Stomach smooth muscle (tissue), 2 donors: Measurements from ENCODE around the gene SLCO3A1.

ENCODE experiments used
- H3K27ac ChIP-seq: one replicate; pipeline ENCODE4 v1.7.0; 2013; ENCODE audit warnings: mild to moderate bottlenecking, low read length, inconsistent platforms
- H3K27me3 ChIP-seq, 2 donors: one replicate each; pipeline ENCODE4 v1.7.0; 2013; ENCODE audit warnings: low read length in 2 of 2; ENCODE audit not compliant: insufficient read depth in 2 of 2, control insufficient read depth in 1 of 2
- H3K36me3 ChIP-seq, 2 donors: one replicate each; pipeline ENCODE4 v1.7.0; 2013; ENCODE audit warnings: low read length in 2 of 2; ENCODE audit not compliant: control insufficient read depth in 2 of 2, insufficient read depth in 2 of 2
- H3K4me1 ChIP-seq: one replicate; pipeline ENCODE4 v1.7.0; 2013; ENCODE audit warnings: low read length; ENCODE audit not compliant: control insufficient read depth, insufficient read depth
- H3K4me3 ChIP-seq, 2 donors: one replicate each; pipeline ENCODE4 v1.7.0; 2013; ENCODE audit warnings: low read length in 2 of 2
- H3K9ac ChIP-seq, 2 donors: one replicate each; pipeline ENCODE4 v1.7.0; 2013; ENCODE audit warnings: low read length in 2 of 2, mild to moderate bottlenecking in 1 of 2
- H3K9me3 ChIP-seq, 2 donors: one replicate each; pipeline ENCODE4 v1.7.0; 2013; ENCODE audit warnings: low read length in 2 of 2; ENCODE audit not compliant: control insufficient read depth in 2 of 2
- donor health status: healthy.
- donor health status: Pancreatic carcinoma.

The SLCO3A1 gene

GRCh38 chr15:92143765-92144164 lies 290.3 kb downstream of the SLCO3A1 start:
- no peak overlapping the region for H3K9ac ChIP-seq
- no peaks in the 10 kb centered on the region for H3K27me3 ChIP-seq
- no peak overlapping the region for H3K27ac ChIP-seq
- H3K4me1 ChIP-seq: no peaks in the 10 kb centered on the region
- peaks cover 0 to 8% of the 10 kb centered on the region in 2 donors for H3K36me3 ChIP-seq
- no peak overlapping the region for H3K4me3 ChIP-seq
- no peaks in the 10 kb centered on the region for H3K9me3 ChIP-seq

- Histone ChIP-seq H3K27me3 (no peaks in the 10 kb centered on the region), H3K9ac (no peak overlapping the region), H3K4me1 (no peaks in the 10 kb centered on the region), H3K9me3 (no peaks in the 10 kb centered on the region), H3K4me3 (no peak overlapping the region), H3K36me3 (peaks cover 0 to 12% of the 10 kb centered on the region in 2 donors), H3K27ac (no peak overlapping the region)
These were observed 293.1 kb downstream of the SLCO3A1 start for GRCh38 chr15:92146511-92147150.

DNA sequence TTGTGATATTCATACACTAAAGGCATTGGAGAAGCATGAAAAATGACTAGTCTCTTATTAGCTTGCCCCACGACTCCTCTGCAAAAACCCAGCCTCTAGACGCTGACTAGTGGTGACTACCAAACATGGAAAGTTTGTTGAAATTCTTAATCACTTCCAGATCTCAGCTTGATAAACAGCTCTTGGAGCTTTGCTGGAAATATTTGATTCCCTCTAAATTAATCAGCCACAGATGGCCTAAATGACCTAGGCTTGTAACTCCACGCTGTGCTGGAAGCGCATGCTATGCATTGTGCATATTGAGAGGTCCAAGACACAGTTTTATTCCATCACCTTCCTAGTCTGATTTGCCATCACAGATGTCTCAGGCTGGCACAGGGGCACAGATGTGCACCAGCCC lies 295.5 kb downstream of the SLCO3A1 start:
- Histone ChIP-seq H3K9me3 (no peaks in the 10 kb centered on the region), H3K36me3 (peaks cover 0 to 12% of the 10 kb centered on the region in 2 donors), H3K4me3 (no peak overlapping the region), H3K9ac (no peak overlapping the region), H3K27ac (no peak overlapping the region), H3K4me1 (no peaks in the 10 kb centered on the region), H3K27me3 (no peaks in the 10 kb centered on the region)

DNA sequence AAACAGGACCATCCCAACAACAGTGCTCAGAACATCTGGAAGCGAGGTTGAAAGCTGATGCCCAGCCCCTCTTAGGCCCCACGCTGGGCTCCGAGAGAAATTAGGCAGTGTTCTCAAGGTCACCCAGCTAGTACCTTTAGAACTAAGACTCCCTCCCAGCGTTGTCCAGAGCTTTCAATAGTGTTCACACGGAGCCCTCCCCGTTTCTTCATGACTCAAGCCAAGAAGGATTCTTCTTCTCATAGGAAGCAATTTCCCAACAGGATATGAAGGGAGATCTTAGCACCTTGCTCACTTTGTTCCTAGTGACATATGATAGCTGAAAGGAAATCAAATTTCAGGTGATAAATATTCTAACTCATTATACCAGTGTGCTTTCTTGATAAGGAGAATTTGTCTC lies 296.0 kb downstream of the SLCO3A1 start:
- no peak overlapping the region for H3K27ac ChIP-seq
- no peak overlapping the region for H3K4me3 ChIP-seq
- H3K36me3 ChIP-seq: peaks cover 0 to 12% of the 10 kb centered on the region in 2 donors
- no peaks in the 10 kb centered on the region for H3K9me3 ChIP-seq
- no peak overlapping the region for H3K9ac ChIP-seq
- no peaks in the 10 kb centered on the region for H3K27me3 ChIP-seq
- no peaks in the 10 kb centered on the region for H3K4me1 ChIP-seq

GRCh38 chr15:92151168-92151567 lies 297.7 kb downstream of the SLCO3A1 start:
- Histone ChIP-seq H3K27me3 (no peaks in the 10 kb centered on the region), H3K4me1 (no peaks in the 10 kb centered on the region), H3K4me3 (no peak overlapping the region), H3K9ac (no peak overlapping the region), H3K36me3 (peaks cover 0 to 14% of the 10 kb centered on the region in 2 donors), H3K9me3 (no peaks in the 10 kb centered on the region), H3K27ac (no peak overlapping the region)

GRCh38 chr15:92151741-92152140 lies 298.2 kb downstream of the SLCO3A1 start:
- no peak overlapping the region for H3K4me3 ChIP-seq
- no peak overlapping the region for H3K9ac ChIP-seq
- H3K9me3 ChIP-seq: no peaks in the 10 kb centered on the region

GRCh38 chr15:92152983-92153382 lies 299.5 kb downstream of the SLCO3A1 start:
- Histone ChIP-seq H3K27ac (no peak overlapping the region), H3K27me3 (no peaks in the 10 kb centered on the region), H3K9me3 (no peaks in the 10 kb centered on the region), H3K4me3 (no peak overlapping the region), H3K4me1 (no peaks in the 10 kb centered on the region), H3K9ac (no peak overlapping the region), H3K36me3 (peaks cover 0 to 6% of the 10 kb centered on the region in 2 donors)

More at GRCh38 chr15:92151741-92152140, 298.2 kb downstream of the SLCO3A1 start:
- no peaks in the 10 kb centered on the region for H3K27me3 ChIP-seq
- H3K27ac ChIP-seq: no peak overlapping the region
- H3K36me3 ChIP-seq: peaks cover 0 to 14% of the 10 kb centered on the region in 2 donors
- H3K4me1 ChIP-seq: no peaks in the 10 kb centered on the region

- no peaks in the 10 kb centered on the region for H3K4me1 ChIP-seq
- no peaks in the 10 kb centered on the region for H3K27me3 ChIP-seq
- no peak overlapping the region for H3K9ac ChIP-seq
- H3K36me3 ChIP-seq: peaks cover 0 to 6% of the 10 kb centered on the region in 2 donors
- no peak overlapping the region for H3K4me3 ChIP-seq
- no peak overlapping the region for H3K27ac ChIP-seq
- H3K9me3 ChIP-seq: no peaks in the 10 kb centered on the region
These were observed 300.1 kb downstream of the SLCO3A1 start for GRCh38 chr15:92153620-92154019.

GRCh38 chr15:92155934-92156333 lies 302.4 kb downstream of the SLCO3A1 start:
- Histone ChIP-seq H3K36me3 (peaks cover 0 to 2% of the 10 kb centered on the region in 2 donors), H3K9me3 (no peaks in the 10 kb centered on the region), H3K27me3 (no peaks in the 10 kb centered on the region), H3K4me3 (no peak overlapping the region), H3K4me1 (no peaks in the 10 kb centered on the region), H3K9ac (no peak overlapping the region), H3K27ac (no peak overlapping the region)

GRCh38 chr15:92157666-92158298 lies 304.3 kb downstream of the SLCO3A1 start:
- no peak overlapping the region for H3K9ac ChIP-seq
- H3K4me1 ChIP-seq: no peaks in the 10 kb centered on the region
- no peak overlapping the region for H3K4me3 ChIP-seq
- H3K27ac ChIP-seq: no peak overlapping the region
- no peaks in the 10 kb centered on the region for H3K9me3 ChIP-seq
- no peaks in the 10 kb centered on the region for H3K27me3 ChIP-seq
- peaks cover 0 to 5% of the 10 kb centered on the region in 2 donors for H3K36me3 ChIP-seq

DNA sequence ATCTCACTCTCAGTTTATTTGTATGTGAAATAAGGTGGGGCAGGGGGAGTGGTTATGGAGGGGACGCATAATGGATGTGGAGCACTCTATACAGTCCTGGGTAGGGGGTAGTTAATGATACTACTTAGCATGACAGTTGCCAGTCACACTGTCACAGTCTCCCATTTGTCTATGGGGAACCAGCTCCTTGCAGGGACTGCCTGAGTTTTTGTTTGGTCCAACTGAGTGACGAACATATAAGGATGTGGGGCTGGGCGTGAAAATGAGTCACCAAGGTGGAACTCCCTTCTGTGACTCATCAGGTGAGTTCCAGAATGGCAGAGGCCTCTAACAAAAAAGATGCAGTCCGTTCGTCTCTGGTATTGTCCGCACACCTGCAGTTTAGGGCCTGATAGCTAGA lies 304.9 kb downstream of the SLCO3A1 start:
- H3K4me1 ChIP-seq: no peaks in the 10 kb centered on the region
- no peak overlapping the region for H3K4me3 ChIP-seq
- H3K9me3 ChIP-seq: no peaks in the 10 kb centered on the region
- no peaks in the 10 kb centered on the region for H3K27me3 ChIP-seq
- no peak overlapping the region for H3K9ac ChIP-seq
- H3K27ac ChIP-seq: no peak overlapping the region
- H3K36me3 ChIP-seq: peaks cover 0 to 5% of the 10 kb centered on the region in 2 donors
